Ishikawa (cell line): ENCODE results near the gene CSPG5.

Source experiments
- CEBPB ChIP-seq: IDR thresholded peaks from 2 replicates; pipeline ENCODE4 v1.6.1; 2012
- EGR1 ChIP-seq: IDR thresholded peaks from 2 replicates; pipeline ENCODE4 v1.6.1; 2012
- MAX ChIP-seq: IDR thresholded peaks from 2 replicates; pipeline ENCODE4 v1.6.1; 2012
- TEAD4 ChIP-seq: IDR thresholded peaks from 2 replicates; pipeline ENCODE4 v1.6.1; 2012
- YY1 ChIP-seq: IDR thresholded peaks from 2 replicates; pipeline ENCODE4 v1.6.1; 2012; ENCODE audit warnings: low read depth
- TF ChIP-seq, protein P1 (sequence below): IDR thresholded peaks from 2 replicates; pipeline ENCODE4 v1.6.1; 2012; ENCODE audit warnings: low read depth, mild to moderate bottlenecking

DNA sequence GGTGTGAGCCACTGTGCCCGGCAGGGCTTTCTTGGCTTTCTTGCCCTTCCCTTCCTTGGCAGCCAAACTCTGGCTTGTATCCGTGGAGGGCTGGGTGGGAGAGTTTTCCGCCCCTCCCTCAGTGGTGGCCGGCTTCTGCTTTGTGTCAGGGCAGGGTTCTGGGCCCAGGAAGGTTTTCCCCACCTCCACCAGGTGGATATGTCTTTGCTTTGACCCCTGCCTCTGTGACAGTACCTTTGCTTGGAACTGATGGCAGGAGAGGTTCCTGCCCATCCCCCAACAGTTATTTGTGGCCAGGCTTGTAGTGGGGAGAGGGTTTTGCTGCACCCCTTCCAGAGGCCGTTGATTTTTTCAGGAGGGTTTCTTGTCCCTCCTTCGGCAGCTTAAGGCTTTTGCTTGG, 24.3 kb downstream of the CSPG5 start:
- no peak for TF ChIP-seq CEBPB
- no peak for TF ChIP-seq EGR1
- no peak for TF ChIP-seq TEAD4
- no peak for TF ChIP-seq MAX
- TF ChIP-seq, protein P1, sequence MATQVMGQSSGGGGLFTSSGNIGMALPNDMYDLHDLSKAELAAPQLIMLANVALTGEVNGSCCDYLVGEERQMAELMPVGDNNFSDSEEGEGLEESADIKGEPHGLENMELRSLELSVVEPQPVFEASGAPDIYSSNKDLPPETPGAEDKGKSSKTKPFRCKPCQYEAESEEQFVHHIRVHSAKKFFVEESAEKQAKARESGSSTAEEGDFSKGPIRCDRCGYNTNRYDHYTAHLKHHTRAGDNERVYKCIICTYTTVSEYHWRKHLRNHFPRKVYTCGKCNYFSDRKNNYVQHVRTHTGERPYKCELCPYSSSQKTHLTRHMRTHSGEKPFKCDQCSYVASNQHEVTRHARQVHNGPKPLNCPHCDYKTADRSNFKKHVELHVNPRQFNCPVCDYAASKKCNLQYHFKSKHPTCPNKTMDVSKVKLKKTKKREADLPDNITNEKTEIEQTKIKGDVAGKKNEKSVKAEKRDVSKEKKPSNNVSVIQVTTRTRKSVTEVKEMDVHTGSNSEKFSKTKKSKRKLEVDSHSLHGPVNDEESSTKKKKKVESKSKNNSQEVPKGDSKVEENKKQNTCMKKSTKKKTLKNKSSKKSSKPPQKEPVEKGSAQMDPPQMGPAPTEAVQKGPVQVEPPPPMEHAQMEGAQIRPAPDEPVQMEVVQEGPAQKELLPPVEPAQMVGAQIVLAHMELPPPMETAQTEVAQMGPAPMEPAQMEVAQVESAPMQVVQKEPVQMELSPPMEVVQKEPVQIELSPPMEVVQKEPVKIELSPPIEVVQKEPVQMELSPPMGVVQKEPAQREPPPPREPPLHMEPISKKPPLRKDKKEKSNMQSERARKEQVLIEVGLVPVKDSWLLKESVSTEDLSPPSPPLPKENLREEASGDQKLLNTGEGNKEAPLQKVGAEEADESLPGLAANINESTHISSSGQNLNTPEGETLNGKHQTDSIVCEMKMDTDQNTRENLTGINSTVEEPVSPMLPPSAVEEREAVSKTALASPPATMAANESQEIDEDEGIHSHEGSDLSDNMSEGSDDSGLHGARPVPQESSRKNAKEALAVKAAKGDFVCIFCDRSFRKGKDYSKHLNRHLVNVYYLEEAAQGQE = no peak
- TF ChIP-seq YY1 = no peak
